Panc1 (cell line): Measurements from ENCODE around the gene TPI1. TPM values are rescaled to one million over a fixed set of nuclear protein-coding genes. Genes with fewer than 3 reads are reported as not detected.

Experiments used
- ATAC-seq: fragments of 200-7000 bp; cut with Tn5 transposase; 2 replicates; pipeline ENCODE4 v1.9.1; 2020; ENCODE audit warnings: mild to moderate bottlenecking, moderate library complexity
- BruUV-seq: library from RNA; stranded (reverse); fragments of 400-500 nt; replicated peaks from 2 replicates; lab custom pipeline; 2021; lab: Mats Ljungman, UMichigan
- CTCF ChIA-PET: fragments of 300-600 bp; sonication (Branson Sonifier 250); formaldehyde crosslinking; loops from one replicate; lab custom pipeline; 2022; ENCODE audit warnings: antibody characterized with exemption; lab: Charles Lee
- POLR2A ChIA-PET: fragments of 300-600 bp; sonication (Branson Sonifier 250); formaldehyde crosslinking; loops from one replicate; lab custom pipeline; 2022; ENCODE audit warnings: antibody characterized with exemption; lab: Charles Lee
- DNase-seq: peaks from one replicate; pipeline ENCODE4 v3.0.0-alpha.2; 2010; ENCODE audit warnings: low read depth, low spot score
- H3K27ac ChIP-seq: 2 replicates; pipeline ENCODE4 v1.5.1; 2011; ENCODE audit warnings: mild to moderate bottlenecking, low read length, inconsistent platforms
- H3K27me3 ChIP-seq: fragments of 200-500 bp; sonication (Bioruptor generic); 2 replicates; pipeline ENCODE4 v1.6.0; 2014; ENCODE audit warnings: low read length, inconsistent platforms; ENCODE audit not compliant: control insufficient read depth, insufficient read depth
- H3K36me3 ChIP-seq: fragments of 200-500 bp; sonication (Bioruptor generic); 2 replicates; pipeline ENCODE4 v1.5.1; 2014; ENCODE audit warnings: inconsistent platforms, mild to moderate bottlenecking, low read length, moderate library complexity; ENCODE audit not compliant: control insufficient read depth, insufficient read depth
- H3K4me1 ChIP-seq: 2 replicates; pipeline ENCODE4 v1.5.1; 2011; ENCODE audit warnings: inconsistent platforms, mild to moderate bottlenecking, low read length, moderate library complexity; ENCODE audit not compliant: control insufficient read depth, insufficient read depth
- H3K4me3 ChIP-seq, 2 experiments: 2 replicates each; pipeline ENCODE4 v1.5.1; 2011 to 2012; ENCODE audit warnings: low read depth in 2 of 2, low read length in 2 of 2, mild to moderate bottlenecking in 2 of 2, inconsistent platforms in 1 of 2, moderate library complexity in 1 of 2
- H3K9me3 ChIP-seq: fragments of 200-500 bp; sonication (Bioruptor generic); 2 replicates; pipeline ENCODE4 v1.5.1; 2014; ENCODE audit warnings: low read depth, mild to moderate bottlenecking, inconsistent platforms, low read length, moderate library complexity; ENCODE audit not compliant: control insufficient read depth, insufficient read depth
- POLR2AphosphoS5 ChIP-seq: IDR thresholded peaks from 2 replicates; pipeline ENCODE4 v1.6.1; 2012; ENCODE audit warnings: mild to moderate bottlenecking, low read depth, low read length, moderate library complexity
- SIN3A ChIP-seq: IDR thresholded peaks from 2 replicates; pipeline ENCODE4 v1.6.1; 2012; ENCODE audit warnings: low read depth, mild to moderate bottlenecking, low read length, moderate library complexity, borderline replicate concordance; ENCODE audit not compliant: insufficient read depth
- TCF7L2 ChIP-seq: IDR thresholded peaks from 2 replicates; pipeline ENCODE4 v1.6.1; 2011; ENCODE audit warnings: mild to moderate bottlenecking, low read depth, low read length, inconsistent platforms
- in situ Hi-C: cut with HindIII; loops from 2 replicates; pipeline ENCODE4 v1.10.0; 2016; ENCODE audit warnings: low sequenced_read_pairs, low pct_unique_long_range_greater_than_20kb
- intact Hi-C: fragments of 100-400 bp; cut with micrococcal nuclease; formaldehyde crosslinking; loops from one replicate; pipeline ENCODE4 v1.10.0; 2022; ENCODE audit not compliant: unreplicated experiment
- total RNA-seq: library from RNA; stranded (reverse); gene quantifications from one replicate; pipeline ENCODE4 v1.2.1, GENCODE V29; 2021; ENCODE audit not compliant: unreplicated experiment
- TF ChIP-seq, protein P1 (sequence below), 2 experiments: IDR thresholded peaks; 2 replicates each; pipeline ENCODE4 v1.6.1; 2011 to 2012; ENCODE audit warnings: low read depth in 2 of 2, control low read depth in 1 of 2, low read length in 1 of 2, mild to moderate bottlenecking in 1 of 2, moderate library complexity in 1 of 2; ENCODE audit not compliant: insufficient read depth in 1 of 2
- TF ChIP-seq, protein P2 (sequence below): fragments of 450-650 bp; IDR thresholded peaks from 2 replicates; pipeline ENCODE4 v1.5.1; 2017; ENCODE audit warnings: mild to moderate bottlenecking

The TPI1 gene
- total RNA-seq, 1 experiment from 2014 or later = 693 TPM

DNA sequence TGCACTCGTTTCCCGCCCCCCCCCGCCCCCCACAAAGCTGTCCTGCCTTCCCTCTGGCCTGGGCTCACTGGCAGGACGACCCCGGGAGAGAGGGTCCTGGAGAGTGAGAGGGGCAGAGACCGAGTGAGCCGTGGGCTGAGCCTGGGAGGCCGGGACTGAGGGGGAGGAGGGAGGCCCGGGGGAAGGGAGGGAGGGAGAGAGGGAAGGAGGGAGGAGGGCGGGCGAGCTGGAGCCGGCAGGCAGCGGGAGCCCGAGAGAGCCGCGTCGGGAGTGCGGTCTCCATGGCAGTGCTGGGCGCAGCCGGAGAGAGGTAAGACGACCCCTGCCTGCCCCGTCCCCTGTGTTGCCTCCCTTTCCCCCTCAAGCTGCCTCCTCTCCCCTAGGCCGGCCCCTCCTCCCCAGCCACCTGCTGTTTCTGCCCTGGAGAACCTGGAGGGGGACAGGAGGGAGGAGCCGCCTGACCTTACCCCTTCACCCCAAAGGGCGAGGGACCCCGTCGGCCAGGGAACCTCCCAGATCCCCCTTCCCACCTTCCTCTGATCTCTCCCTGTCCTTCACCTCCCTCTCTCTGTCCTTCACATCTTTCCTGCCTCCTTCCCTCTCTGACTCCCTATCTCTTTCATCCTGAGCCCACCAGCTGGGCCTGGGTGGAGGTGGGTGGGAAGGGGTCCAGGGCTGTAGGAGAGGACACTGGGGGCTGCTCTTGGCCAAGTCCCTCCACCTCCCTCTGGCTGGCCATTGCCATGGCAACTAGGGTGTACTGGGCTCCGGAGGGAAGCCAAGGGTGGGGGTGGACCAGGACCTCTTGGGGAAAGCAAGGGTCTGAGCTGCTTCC lies 45.5 kb upstream of the TPI1 start, which contains the start of gene GPR162:
Gene GPR162 (plus strand): TSS at position 231 of the 835 bp plus-strand sequence. CDS start 2,078 bp downstream, outside the sequence.
- ATAC-seq (no peak), DNase-seq (no peak)
- in situ Hi-C loops (no loop called here), intact Hi-C loops (no loop called here)
- no TSS peak for BruUV-seq
- TF ChIP-seq, protein P1, sequence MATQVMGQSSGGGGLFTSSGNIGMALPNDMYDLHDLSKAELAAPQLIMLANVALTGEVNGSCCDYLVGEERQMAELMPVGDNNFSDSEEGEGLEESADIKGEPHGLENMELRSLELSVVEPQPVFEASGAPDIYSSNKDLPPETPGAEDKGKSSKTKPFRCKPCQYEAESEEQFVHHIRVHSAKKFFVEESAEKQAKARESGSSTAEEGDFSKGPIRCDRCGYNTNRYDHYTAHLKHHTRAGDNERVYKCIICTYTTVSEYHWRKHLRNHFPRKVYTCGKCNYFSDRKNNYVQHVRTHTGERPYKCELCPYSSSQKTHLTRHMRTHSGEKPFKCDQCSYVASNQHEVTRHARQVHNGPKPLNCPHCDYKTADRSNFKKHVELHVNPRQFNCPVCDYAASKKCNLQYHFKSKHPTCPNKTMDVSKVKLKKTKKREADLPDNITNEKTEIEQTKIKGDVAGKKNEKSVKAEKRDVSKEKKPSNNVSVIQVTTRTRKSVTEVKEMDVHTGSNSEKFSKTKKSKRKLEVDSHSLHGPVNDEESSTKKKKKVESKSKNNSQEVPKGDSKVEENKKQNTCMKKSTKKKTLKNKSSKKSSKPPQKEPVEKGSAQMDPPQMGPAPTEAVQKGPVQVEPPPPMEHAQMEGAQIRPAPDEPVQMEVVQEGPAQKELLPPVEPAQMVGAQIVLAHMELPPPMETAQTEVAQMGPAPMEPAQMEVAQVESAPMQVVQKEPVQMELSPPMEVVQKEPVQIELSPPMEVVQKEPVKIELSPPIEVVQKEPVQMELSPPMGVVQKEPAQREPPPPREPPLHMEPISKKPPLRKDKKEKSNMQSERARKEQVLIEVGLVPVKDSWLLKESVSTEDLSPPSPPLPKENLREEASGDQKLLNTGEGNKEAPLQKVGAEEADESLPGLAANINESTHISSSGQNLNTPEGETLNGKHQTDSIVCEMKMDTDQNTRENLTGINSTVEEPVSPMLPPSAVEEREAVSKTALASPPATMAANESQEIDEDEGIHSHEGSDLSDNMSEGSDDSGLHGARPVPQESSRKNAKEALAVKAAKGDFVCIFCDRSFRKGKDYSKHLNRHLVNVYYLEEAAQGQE (IDR thresholded peaks at IDR 0.05; ENCODE audit: insufficient read depth in 1 of 2, low read depth in 2 of 2, low read length in 1 of 2) = no peak
- no peak for TF ChIP-seq TCF7L2
- no peak for TF ChIP-seq SIN3A
- TF ChIP-seq POLR2AphosphoS5 = no peak
- TF ChIP-seq, protein P2, sequence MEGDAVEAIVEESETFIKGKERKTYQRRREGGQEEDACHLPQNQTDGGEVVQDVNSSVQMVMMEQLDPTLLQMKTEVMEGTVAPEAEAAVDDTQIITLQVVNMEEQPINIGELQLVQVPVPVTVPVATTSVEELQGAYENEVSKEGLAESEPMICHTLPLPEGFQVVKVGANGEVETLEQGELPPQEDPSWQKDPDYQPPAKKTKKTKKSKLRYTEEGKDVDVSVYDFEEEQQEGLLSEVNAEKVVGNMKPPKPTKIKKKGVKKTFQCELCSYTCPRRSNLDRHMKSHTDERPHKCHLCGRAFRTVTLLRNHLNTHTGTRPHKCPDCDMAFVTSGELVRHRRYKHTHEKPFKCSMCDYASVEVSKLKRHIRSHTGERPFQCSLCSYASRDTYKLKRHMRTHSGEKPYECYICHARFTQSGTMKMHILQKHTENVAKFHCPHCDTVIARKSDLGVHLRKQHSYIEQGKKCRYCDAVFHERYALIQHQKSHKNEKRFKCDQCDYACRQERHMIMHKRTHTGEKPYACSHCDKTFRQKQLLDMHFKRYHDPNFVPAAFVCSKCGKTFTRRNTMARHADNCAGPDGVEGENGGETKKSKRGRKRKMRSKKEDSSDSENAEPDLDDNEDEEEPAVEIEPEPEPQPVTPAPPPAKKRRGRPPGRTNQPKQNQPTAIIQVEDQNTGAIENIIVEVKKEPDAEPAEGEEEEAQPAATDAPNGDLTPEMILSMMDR = no peak
- H3K4me3 ChIP-seq = peak within 1 kb of the TSS; percentile 23 to 34; a peak in 2 of 4 replicates
- H3K4me1 ChIP-seq = 0 out of 2 replicates have a peak, but pooled peaks cover 6% of the 10 kb centered on the region
- H3K36me3 ChIP-seq = no peaks in the 10 kb centered on the region
- H3K9me3 ChIP-seq = no peaks in the 10 kb centered on the region
- no peak within 1 kb of the TSS for H3K27ac ChIP-seq
- ChIA-PET POLR2A (no interaction called here), CTCF (no interaction called here)
- H3K27me3 ChIP-seq = no peaks in the 10 kb centered on the region

DNA sequence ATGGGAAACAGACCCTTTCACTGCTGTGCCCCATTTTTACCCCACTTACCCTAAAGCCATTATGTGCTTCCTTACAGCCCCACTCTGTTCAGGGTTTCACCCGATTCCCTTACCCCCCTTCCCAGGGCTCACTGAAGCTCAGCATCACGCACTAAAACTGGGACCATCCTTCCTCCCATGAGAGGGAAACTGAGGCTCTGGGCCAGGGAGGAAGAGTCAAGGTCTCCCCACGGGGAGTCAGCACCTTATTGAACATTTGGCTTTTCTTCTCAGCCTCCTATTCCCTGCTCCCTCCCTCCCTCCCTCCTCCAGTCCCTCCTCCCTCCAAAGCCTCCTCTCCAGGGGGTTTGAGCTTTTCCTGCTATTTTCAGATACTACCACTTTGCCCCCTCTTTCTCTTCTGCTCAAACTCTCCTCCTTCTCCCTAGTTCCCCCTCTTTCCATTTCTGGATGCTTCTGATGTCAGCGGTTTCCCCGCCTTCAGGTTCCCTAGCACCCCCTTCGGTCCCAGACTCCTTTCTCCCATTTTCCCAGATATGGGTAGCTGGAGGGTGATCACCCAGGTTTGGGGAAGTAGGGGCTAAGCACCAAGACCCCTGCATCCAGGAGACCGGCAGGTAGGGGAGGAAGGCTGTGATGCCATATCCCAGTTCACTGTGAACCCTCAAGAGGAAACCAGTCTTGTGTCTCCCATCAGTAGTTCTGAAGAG lies 44.8 kb upstream of the TPI1 start:
- in situ Hi-C loops (no loop called here), intact Hi-C loops (no loop called here)
- peaks cover 10% of the 10 kb centered on the region; the same call in 1 of the 2 replicates for H3K4me1 ChIP-seq
- no peaks in the 10 kb centered on the region for H3K9me3 ChIP-seq
- H3K4me3 ChIP-seq = peak overlapping the region in 1 of 2 experiments; percentile 34; a peak in 1 of 4 replicates
- ChIA-PET POLR2A (no interaction called here), CTCF (no interaction called here)
- no peak for DNase-seq
- ATAC-seq = no peak
- no peak overlapping the region for H3K27ac ChIP-seq
- TF ChIP-seq, protein P1 (IDR thresholded peaks at IDR 0.05; ENCODE audit: insufficient read depth in 1 of 2, low read depth in 2 of 2, low read length in 1 of 2) = no peak
- TF ChIP-seq TCF7L2 (no peak), SIN3A (no peak), POLR2AphosphoS5 (no peak)
- TF ChIP-seq, protein P2 = no peak
- BruUV-seq = no TSS peak
- no peaks in the 10 kb centered on the region for H3K27me3 ChIP-seq
- H3K36me3 ChIP-seq = no peaks in the 10 kb centered on the region
